ENCODE data around the gene TRAPPC6A.

DNA sequence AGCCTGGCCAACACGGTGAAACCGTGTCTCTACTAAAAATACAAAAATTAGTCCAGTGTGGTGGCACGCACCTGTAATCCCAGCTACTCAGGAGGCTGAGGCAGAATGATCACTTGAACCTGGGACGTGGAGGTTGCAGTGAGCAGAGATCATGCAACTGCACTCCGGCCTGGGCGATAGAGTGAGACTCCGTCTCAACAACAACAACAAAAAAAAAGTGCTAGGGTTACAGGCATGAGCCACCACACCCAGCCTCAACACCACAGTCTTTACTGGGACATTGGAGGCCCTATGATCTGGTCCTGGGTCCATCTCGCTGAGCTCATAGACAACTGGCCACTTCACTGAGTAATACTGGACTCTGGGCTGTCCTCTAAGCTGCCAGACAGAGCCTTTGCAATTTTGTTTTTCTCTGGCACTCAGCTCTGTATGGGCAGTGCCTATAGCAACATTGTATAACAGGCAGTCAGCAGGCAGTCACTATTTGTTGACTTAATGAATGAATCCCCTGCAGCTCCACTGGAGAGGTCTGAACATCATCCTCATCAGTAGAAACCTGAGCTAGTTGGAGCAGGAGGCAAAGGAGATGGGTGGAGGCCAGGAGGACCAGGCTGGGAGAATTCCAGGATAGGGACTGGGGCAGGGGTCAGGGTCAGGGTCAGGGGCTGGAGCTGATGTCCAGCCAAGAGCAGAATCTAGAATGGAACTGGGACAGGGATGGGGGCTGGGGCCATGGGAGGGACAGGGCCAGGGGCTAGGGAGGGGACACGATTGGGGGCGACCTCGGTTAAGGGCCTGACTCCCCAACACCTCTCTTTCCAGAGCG lies 8.7 kb upstream of the TRAPPC6A start:
- TF ChIP-seq POLR2A (IDR thresholded peaks at IDR 0.05): no peak
- TF ChIP-seq, protein P1, sequence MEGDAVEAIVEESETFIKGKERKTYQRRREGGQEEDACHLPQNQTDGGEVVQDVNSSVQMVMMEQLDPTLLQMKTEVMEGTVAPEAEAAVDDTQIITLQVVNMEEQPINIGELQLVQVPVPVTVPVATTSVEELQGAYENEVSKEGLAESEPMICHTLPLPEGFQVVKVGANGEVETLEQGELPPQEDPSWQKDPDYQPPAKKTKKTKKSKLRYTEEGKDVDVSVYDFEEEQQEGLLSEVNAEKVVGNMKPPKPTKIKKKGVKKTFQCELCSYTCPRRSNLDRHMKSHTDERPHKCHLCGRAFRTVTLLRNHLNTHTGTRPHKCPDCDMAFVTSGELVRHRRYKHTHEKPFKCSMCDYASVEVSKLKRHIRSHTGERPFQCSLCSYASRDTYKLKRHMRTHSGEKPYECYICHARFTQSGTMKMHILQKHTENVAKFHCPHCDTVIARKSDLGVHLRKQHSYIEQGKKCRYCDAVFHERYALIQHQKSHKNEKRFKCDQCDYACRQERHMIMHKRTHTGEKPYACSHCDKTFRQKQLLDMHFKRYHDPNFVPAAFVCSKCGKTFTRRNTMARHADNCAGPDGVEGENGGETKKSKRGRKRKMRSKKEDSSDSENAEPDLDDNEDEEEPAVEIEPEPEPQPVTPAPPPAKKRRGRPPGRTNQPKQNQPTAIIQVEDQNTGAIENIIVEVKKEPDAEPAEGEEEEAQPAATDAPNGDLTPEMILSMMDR (IDR thresholded peaks at IDR 0.05): no peak

Measured in ovary (tissue), 3 donors.